Stimulated activated CD8-positive, alpha-beta memory T cell treated with anti-CD3 and anti-CD28 coated beads, Interleukin-12 subunit alpha, Interleukin-12 subunit beta, amount 100 ng/mL, for 4 hours (primary cell): ENCODE measurements around the gene CAMK4.

ENCODE experiments used
- DNase-seq: peaks from one replicate; pipeline ENCODE4 v3.0.0-alpha.2; 2020; ENCODE audit warnings: low read depth

Gene CAMK4

GRCh38 chr5:111223787-111224560 is at the start of gene CAMK4:
TSS of gene CAMK4 (plus strand) at chr5:111224384. CDS start at chr5:111224484, 100 bp downstream.
- DNase-seq, result peak; percentile 67

DNA sequence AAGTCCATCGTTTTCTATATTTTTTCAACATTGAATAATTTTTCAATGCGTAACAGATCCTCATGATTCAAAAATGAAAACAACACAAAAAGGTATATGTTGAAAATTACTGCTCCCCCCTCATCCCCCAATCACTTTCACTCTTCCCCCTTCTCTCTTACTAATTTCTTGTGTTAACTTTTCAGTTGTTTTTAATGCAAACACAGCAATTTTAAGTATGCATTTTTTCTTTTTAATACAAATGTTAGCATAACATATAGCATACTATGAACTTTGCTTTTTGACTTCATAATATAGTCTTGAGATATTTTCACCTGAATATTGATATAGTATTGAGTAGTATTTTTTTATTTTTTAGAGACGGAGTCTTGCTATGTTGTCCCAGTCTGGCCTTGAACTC is 41.1 kb upstream of the CAMK4 start:
- DNase-seq, result no peak

DNA sequence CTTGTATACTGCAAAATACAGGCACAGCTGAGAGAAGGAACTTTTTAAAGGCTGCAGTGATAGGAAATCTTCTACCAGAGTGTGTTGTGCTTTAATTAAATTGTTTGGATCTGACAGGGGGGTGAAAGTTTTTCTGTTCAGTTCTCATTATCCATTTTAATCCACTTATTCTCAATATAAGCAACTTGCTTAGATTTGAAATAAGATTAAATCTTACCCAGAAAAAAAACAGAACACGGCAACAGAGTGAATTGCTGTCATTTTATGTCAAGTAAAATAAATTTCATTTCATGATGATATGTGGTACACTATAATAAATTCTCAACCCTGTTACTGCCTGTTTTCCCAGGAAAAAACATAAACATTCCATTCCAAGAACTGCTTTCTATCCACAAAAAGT is 37.1 kb upstream of the CAMK4 start:
- no peak for DNase-seq

DNA sequence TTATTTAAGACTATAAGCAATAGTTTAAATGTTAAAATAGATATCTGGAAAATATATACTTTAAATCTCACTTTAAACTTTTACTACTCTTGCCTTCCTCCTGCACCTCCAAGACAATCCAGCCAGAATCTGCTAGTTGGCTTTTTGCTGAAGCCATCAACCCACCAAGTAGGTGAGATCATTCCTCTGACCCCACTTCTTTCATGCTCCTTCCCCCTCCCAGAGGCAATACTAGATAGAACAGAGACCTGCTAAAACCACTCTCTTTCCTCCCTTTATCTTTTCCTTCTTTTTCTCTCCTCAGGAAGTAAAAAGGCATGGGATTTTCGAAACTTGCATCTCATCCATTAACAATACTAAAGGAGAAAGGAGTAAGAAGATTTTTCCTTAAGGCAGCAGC is 30.1 kb upstream of the CAMK4 start:
- no peak for DNase-seq

GRCh38 chr5:111194925-111195324 is 29.3 kb upstream of the CAMK4 start:
- DNase-seq, result no peak

DNA sequence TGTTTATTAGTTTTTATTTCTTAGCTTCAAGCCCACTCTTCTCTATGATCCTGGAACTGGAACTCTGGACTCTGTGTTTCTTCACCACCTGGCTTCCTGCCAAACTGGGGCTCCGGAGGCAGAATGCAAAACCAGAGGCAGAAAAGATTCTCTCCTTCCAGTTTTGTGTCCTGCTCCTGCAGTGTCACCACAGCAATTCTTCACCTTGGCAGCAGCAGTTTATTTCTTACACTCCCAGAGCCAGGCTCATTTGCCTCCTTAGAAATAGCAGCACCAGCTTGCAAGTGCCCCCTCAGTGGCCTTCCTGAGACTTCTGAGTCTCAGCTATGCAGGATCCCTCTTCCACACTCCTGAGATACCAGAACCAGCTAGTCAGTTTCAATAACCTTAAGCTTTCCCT is 26.7 kb upstream of the CAMK4 start:
- no peak for DNase-seq

DNA sequence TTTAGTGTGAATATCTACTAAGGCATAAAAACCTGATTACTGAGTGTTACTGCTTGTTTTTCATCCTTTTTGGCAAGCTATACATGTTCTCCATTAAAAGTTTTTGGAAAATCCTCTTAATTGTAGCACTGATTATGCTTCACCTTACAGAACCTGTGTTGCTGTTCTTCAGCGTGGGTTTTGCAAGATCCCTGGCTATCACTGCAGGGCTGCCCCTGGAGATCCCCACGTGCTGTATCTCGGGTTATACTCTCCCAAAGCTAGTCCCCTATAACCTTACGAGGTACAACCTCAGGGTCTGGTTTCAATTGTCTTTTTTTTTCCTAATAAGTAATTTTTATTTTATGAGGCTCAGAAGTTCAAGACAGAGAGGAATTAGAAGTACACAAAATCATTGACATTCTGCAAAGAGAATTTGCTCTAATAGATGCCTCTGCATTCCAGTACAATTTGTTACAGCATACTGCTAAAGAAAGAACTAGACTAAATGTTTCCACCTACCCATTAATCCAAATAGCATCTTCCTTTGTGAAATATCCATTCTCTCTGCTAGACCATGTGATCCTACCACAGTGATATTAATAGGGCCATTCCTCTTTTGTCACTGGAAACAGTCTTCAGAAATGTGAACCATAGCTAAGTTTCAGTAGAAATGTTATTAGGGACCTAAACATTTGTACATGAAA is 25.8 kb upstream of the CAMK4 start:
- no peak for DNase-seq

DNA sequence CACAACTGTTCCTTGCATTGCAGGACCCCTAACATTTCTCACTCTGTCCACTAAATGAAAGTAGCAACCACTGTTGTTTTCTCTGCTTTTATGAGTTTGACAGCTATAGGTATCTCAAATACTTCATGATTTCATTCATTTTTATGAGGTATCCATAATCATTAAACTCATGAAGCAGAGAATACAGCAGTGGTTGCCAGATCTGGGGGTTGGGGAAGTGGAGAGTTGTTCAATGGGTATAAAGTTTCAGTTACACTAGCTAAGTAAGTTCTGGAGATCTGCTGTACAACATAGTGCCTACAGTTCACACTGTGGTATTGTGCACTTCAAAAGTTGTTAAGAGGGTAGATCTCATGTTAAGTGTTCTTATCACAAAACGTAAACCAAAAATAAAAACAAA is 23.4 kb upstream of the CAMK4 start:
- DNase-seq, result no peak

DNA sequence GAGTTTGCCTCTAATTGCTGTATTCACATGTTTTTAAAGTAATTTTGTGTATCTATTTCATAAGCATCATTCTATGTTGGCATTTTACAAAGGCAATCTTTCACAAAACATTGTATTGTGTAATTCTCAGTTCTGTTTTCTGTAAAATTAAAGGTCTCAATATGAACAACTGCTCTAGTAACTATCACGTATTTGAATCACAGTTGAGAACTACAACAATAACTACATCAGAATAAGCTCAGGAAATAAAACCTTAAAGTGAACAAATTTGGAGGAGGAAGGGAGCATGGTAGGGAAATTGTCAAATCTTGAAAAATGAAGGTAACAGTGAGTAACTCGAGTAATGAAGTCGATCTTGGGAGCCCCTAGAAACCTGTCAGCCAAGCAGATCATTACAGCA is 22.5 kb upstream of the CAMK4 start:
- DNase-seq, result no peak

DNA sequence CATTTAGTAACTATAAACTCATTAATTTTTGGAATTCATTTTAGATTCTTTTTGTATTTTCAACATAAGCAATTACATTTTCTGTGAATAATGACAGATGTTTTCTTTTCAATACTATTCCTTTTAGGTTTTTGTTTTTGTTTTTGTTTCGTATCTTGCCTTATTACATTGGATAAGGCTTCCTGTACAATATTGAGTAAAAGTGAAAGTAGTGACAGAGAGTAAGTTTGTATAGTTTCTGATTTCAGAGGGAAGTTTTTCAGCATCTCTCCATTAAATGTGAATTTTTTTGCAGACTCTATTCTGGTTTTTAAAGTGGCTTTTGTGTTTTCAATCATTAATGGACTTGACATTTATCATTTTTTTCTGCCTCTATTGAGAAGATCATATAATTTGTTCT is 12.8 kb upstream of the CAMK4 start:
- no peak for DNase-seq

- no peak for DNase-seq
These were observed 10.0 kb upstream of the CAMK4 start for GRCh38 chr5:111214052-111214742.

- no peak for DNase-seq
These were observed 8.2 kb upstream of the CAMK4 start for GRCh38 chr5:111215971-111216370.

- no peak for DNase-seq
These were observed 3.0 kb upstream of the CAMK4 start for GRCh38 chr5:111221139-111221538.

DNA sequence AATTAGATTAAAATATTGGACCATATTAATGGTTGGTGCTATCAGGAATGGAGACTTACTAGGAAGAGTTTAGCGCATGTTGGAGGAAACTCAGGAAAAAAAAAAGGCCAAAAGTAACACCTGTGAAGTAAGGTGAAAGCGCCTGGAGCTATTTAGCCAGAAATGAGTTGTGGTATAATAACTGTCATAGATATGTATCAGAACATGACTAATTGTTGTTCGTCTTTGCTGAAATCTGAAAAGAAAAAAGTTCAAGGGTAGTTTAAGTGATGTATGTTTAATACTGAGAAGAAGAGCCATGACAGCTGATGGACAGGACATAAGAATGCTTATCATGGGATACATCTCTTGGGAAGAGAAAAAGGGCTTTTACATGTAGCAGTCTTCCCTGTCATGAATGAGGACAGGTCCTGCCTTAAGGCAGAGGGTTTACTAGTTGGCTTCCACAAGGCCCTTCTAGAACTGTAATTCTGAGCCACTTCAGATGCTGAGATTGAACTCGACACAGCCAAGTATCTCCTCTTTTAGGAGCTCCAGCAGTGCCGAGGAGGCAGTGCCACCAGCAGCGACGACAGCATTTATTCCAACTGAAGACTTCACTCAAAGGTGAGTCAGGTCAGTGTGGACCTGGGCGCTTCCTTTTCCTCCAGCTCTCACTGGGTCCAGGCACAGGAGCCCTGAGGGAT is 940 bp upstream of the CAMK4 start:
- no peak for DNase-seq

- DNase-seq, result no peak
These were observed 569 bp downstream of the CAMK4 start for GRCh38 chr5:111224561-111225345.

DNA sequence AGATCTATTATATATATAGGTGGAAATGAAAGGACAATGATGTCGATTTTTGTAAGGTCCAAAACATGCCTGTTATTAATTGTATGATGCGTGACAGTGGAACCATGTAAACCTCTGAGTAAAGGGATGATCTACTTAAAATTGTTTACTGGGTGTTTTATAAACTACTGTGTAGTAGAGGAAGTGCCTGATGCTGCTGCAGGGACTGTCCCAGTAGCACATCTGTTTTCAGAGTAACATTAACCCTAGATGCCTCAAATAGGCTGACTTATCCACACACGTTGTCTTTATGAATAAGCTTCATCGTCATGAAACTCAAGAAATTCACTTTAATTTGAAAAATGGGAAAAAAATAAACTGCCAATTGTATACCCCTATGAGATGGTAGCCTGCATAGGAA is 1.7 kb downstream of the CAMK4 start:
- DNase-seq, result no peak

DNA sequence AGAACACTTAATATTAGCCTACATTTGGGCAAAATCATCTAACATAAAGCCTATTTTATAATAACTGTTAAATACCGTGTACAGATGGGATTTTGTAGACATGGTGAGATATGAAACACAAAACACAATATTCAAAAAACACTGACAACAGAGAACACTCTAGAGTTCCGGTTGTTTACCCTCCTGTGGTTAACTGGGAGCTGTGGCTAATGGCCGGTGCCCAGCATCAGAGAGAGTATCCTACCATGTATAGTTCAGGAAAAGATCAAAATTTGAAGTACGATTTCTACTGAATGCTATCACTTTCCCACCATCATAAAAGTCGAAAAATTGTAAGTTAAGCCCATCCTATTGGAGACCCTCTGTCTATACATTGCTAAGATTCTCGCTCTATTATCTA is 2.4 kb downstream of the CAMK4 start:
- no peak for DNase-seq

GRCh38 chr5:111227226-111227782 is 3.1 kb downstream of the CAMK4 start:
- no peak for DNase-seq

GRCh38 chr5:111227801-111228200 is 3.6 kb downstream of the CAMK4 start:
- no peak for DNase-seq

GRCh38 chr5:111228520-111229220 is 4.5 kb downstream of the CAMK4 start:
- no peak for DNase-seq
